NOMO-1 treated with DMSO at 0.1 percent for 48 hours (cell line): Measurements from ENCODE around the gene HSPA14.
"Not testable (repeated sequence)": the region's sequence is repeated elsewhere in the genome, so short reads cannot be mapped to it uniquely, and the experiment has no call there.

Experiments used
- DNase-seq: peaks from one replicate; lab custom pipeline; 2025; ENCODE audit not compliant: unreplicated experiment; lab: John Stamatoyannopoulos, UW

Gene HSPA14, protein sequence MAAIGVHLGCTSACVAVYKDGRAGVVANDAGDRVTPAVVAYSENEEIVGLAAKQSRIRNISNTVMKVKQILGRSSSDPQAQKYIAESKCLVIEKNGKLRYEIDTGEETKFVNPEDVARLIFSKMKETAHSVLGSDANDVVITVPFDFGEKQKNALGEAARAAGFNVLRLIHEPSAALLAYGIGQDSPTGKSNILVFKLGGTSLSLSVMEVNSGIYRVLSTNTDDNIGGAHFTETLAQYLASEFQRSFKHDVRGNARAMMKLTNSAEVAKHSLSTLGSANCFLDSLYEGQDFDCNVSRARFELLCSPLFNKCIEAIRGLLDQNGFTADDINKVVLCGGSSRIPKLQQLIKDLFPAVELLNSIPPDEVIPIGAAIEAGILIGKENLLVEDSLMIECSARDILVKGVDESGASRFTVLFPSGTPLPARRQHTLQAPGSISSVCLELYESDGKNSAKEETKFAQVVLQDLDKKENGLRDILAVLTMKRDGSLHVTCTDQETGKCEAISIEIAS

DNA sequence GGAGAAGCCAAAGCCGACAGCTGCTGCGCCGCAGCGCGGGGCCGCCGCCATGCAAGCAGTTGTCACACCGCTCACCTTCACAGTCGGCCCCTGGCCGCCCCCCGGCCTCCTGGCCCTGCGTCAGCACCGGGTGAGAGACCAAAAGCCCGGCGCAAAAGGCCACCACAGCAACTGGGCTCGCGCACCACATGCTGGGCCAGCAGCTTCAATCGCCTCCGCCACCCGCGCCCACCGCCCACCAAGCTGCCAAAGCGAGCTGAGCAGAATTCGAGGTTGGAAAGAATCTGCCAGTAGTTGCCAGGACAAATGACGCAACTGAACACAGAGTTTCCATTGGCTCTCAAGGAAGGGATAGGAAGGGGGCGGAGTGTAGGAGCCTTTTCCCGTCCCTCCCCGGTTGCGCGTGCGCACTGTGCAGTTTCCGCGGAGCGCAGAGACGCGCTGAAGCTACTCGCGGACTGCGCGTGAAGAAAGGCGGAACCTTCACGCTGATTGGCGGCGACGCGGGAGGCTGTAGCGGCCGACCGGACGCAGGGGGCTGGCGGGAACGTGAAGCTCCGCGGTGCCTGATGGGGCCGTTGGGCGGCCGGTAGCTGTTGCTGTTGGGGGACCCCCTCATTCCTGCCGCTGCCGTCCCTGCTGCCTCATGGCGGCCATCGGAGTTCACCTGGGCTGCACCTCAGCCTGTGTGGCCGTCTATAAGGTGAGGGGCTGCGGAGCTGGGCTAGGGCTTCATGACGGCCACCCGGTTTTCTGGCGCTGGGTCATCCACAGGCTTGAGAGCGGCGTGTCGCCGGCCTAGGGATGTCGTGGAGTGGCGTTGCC, at the start of gene HSPA14, which contains the start of the genes CDNF and MSANTD7:
HSPA14 (plus strand) TSS at position 550 of the 825 bp plus-strand sequence; CDS start at position 647, 97 bp downstream.
CDNF (minus strand) TSS at position 281 of the 825 bp plus-strand sequence; CDS start at position 190, 91 bp downstream.
MSANTD7 (plus strand) TSS at position 550 of the 825 bp plus-strand sequence. CDS start 3,979 bp downstream, outside the sequence.
- peak; percentile 99 for DNase-seq

DNA sequence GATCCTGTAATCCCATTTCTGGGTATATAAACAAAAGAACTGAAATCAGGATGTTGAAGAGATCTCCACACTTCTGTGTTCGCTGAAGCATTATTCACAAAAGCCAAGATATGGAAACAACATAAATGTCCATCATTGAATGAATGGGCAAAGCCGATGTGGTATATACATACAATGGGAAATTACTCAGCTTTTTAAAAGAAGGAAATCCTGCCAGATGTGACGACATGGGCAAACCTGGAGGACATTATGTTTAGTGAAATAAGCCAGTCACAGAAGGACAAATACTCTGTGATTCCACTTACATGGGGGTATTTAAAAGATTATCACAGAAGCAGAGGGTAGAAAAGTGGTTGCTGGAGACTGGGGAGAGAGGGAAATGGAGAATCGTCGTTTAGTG, 39.5 kb upstream of the HSPA14 start:
- no peak for DNase-seq

DNA sequence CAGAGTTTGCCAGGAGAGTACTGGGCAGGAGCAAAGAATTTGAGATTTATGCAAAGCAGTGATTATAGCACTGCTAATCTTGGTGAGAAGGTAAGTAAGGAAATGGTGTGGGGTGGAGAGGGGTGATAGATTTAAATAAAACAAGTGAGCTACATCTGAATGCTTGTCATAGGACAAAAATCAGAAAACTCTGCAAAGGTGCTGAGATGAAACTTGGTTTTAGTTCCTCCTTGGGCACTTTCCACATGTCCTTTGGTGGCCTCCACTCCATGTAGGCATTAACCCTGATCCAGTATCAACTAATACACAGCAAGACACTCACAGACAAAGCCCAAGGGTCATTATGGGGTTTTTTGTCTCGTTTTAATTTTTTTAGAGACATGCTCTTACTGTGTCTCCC, 37.7 kb upstream of the HSPA14 start:
- no peak for DNase-seq

DNA sequence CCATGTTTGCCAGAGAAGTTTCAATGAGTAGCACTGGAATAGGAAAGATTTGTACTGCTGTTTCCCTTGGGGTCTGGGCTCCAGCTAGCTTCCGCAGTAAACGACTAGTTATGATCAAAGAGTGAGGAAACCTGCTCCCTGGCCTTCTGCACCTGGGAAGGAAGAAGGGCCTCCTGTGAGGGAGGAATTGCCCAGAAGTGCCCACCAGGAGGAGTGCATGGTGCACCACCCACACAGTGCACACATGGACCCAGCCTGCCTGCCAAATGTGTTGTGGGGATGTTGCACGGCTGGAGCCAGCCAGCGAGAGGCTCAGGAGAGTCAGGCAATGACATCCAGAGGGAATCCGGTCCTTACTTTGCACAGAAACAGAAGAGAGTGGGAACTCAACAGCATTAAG, 36.4 kb upstream of the HSPA14 start:
- DNase-seq: no peak

DNA sequence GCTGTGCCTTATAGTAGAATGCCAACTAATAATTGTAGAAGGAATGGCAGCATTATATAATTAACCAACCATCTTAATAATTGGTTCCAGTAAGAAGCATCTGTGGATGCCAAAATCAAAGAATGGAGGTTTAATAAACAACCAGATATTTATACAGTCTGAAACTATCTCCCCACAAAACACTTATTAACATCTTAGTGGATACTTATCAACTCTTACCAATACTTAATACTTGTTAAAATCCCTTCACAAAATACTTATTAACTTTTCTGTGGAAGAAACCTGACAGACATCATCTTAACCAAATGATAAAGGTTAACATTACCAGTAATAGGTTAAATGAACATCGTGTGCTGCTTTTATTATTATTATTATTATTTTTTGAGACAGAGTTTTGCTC, 34.3 kb upstream of the HSPA14 start:
- no peak for DNase-seq

DNA sequence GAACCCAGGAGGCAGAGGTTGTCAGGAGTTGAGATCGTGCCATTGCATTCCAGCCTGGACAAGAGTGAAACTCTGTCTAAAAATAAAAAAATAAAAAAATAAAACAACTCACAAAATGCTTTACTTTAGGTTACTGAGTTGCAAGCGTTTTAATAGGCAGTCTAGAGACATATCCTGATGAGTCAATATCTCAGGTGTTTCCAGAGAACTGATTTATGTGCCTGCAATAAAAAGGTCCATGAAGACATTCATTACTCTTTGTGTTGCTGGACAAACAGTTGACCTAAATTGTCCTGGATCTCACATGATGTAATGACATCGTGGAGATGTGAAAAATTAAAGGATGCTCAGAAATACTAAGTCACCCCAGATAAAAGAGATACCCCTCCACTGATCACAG, 31.8 kb upstream of the HSPA14 start:
- DNase-seq: no peak

DNA sequence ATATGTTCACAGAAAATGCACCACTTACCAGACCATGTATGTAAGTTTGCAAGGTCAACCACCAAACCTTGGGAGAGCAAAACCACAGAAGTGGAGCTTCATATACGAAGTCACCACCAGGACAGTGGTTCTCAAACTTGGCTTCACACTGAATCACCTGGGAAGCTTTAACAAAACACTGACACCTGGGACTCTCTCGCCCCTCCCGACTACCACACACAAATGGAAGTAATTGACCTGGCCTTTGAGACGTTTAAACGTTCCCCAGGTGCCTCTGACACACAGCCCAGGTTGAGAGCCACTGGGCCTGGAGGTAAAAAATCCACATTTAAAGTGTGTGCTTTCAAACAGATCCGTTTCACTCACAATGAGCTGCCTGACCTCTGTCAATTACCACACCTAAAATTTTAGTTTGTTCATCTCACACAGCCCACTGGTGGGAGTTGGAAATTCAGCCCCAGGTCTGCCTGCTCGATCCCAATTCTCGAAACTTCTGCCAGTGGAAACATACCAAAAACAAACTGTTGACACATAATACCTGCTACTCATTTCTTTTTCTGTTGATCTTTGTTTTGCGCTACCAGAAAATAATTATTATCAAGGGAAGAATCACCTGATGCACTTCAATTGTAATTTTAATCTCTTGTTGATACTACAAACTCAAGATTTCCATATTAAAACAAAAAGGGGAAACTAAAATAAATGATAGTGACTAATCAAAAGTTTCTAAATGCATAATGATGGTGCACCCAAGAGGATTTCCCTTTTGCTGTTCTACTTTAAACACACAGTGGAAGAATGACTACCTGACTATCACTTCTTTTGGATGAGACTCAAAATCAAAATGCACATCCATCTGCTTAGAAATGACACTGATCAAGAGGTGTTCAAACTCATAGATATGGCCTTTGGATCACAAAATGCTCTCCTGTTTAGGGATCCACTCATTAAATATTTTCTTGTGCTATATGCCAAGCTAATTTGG, 26.8 kb upstream of the HSPA14 start:
- peak; percentile 10 for DNase-seq

DNA sequence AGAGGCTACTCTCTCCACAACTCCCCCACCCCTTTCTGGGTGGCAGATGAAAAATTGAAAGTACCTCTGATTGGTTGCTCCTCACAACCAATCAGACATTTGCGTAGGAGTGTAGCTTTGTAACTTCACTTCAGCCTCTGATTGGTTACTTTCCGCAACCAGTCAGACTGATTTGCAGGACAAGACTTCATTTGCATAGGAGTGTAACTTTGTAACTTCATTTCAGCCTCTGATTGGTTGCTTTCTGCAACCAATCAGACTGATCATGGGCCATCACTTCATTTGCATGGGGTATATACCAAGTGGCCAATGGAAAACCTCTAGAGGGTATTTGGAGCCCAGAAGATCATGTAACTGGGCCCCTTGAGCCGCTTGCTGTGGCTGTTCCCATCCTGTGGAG, 25.8 kb upstream of the HSPA14 start:
- DNase-seq: no peak

DNA sequence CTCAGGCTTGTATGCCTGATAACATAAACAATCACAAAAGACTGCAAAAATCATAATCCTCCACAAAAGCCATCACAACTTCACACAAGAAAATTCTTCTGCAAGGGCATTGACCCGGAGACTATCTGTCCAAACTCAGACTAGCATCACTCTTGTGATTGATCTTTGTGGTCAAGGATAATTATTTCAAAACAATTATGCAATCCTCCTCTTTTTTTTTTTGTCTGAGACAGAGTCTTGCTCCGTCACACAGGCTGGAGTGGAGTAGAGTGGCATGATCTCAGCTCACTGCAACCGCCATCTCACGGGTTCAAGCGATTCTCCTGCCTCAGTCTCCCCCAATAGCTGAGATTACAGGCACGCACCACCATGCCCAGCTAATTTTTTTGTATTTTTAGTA, 22.4 kb upstream of the HSPA14 start:
- DNase-seq: peak; percentile 81

DNA sequence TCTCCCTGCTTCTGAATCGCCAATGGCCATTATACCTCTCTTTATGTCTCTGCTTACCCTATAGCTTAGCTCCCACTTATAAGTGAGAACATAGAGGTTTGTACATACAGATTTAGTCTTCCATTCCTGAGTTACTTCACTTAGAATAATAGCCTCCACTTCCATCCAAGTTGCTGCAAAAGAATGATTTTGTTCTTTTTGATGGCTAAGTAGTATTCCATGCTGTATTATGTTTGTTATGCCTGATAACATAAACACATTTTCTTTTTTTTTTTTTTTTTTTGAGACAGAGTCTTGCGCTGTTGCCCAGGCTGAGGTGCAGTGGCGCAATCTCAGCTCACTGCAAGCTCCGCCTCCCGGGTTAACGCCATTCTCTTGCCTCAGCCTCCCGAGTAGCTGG, 21.4 kb upstream of the HSPA14 start:
- DNase-seq: not testable (repeated sequence)

DNA sequence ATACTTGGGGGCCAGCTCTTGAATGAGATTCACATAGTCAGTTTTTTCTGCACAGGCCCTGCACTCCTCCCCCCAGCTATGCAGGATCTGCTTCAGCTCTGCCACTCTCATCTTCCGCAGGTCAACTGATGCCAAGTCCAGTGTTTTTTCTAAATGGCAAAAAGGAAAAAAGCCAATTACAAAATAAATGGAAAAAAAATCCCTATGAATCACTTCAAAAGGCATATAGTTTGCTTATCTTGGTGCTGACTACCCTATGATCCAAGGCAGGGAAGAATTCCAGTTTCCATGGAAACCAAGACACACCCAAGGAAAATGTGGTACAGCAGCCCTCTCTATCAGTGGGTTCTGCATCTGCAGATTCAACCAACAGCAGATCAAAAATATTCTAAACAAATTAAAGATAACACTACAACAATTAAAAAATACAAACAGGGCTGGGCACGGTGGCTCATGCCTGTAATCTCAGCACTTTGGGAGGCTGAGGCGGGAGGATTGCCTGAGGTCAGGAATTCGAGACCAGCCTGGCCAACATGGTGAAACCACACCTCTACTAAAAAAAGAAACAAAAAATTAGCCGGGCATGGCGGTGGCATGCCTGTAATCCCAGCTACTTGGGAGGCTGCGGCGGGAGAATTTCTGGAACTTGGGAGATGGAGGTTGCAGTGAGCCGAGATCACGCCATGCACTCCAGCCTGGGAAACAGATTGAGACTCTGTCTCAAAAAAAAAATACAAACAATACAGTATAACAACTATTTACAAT, 17.9 kb upstream of the HSPA14 start:
- DNase-seq: no peak

DNA sequence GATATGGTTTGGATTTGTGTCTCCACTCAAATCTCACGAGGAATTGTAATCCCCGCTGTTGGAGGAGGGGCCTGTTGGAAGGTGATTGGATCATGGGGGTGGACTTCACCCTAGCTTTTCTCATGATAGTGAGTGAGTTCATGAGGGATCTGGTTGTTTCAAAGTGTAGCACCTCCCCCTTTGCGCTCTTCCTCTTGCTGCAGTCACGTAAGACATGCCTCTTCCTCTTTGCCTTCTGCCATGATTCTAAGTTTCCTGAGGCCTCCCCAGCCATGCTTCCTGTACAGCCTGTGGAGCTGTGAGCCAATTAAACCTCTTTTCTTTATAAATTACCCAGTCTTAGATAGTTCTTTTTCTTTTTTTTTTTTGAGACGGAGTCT, 17.3 kb upstream of the HSPA14 start:
- peak; percentile 35 for DNase-seq

DNA sequence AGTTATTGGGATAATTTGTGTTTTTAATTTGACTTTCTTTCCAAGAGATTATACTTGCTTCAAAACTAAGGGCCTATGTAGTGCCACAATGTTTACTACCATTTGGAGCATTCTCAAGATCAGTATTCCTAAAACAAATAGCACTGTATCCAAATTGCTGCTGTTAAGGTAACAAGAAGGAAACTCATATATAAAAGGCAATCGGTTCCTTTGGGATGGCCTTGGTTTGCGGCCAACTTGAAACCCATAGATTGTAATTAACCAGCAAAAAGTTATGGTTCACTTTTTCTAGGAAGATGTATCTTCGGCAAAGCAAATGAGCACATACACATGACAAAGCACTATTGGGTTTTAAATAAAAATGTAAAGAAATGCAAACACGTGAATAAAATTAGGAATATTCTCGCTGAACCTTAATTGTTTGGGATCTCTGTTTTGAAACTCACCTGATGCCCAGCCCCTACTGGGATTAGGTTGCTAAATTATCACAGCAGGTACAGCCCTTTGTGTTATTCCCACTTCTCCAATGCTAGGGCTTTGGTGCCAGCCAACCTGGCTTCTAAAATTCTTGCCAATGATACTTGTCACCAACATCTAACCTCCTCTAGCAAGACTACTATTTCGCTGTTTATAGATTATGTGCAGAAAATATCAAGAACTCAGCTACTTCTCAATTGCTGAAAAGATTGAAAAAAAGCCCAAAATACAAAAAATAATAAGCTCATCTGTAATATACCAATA, 16.3 kb upstream of the HSPA14 start:
- DNase-seq: no peak

DNA sequence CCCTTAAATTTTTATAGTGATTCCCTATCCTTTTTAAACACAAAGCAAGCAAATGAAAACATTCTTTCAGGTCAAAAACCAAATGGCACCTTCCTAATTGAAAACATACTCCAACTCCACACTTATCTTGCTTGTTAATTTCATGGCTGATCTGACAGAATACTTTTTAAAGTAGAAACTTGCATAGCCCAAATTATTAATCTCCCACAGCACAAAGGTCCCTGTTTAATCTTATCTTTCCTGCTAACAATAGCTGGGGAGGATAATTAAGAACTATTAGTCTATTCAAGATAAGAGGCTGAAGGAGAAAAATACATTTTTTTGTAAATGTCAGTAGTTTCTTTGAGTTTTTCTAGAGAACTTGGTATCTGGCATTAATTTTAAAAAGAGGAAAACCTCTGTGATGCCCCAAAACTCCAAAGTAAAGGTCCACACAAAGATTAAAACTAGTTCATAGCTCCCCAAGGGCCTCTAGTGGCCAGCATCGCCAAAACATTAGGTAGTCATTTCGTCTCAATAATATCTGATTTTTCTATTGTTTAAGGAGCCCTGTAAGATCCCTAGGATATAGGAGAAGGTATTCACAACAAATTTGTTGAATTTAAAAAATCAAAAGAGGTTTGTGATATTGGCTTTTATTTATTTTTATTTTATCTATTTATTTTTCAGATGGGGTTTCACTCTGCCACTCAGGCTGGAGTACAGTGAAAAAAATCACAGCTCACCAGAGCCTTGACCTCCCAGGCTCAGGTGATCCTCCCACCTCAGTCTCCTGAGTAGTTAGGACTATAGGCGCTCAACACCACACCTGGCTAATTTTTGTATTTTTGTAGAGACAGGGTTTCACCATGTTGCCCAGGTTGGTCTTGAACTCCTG, 15.0 kb upstream of the HSPA14 start:
- peak; percentile 78 for DNase-seq

DNA sequence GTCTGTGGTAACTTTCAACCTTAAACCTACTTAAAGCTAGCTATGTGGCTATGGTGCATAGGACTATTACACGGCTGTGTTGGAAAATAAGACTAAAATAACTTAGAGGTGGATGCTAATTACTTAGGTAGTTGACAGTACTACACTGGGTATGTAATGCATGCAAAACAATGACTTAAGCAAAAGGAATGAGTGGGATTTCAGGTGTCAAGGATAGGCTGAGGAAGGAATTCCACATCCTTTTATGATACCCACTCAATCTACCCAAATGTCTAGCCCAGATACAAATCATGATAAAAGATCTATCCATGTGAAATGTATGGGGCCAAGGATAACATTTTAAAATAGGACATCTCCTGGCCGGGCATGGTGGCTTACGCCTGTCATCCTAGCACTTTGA, 14.1 kb upstream of the HSPA14 start:
- DNase-seq: no peak

DNA sequence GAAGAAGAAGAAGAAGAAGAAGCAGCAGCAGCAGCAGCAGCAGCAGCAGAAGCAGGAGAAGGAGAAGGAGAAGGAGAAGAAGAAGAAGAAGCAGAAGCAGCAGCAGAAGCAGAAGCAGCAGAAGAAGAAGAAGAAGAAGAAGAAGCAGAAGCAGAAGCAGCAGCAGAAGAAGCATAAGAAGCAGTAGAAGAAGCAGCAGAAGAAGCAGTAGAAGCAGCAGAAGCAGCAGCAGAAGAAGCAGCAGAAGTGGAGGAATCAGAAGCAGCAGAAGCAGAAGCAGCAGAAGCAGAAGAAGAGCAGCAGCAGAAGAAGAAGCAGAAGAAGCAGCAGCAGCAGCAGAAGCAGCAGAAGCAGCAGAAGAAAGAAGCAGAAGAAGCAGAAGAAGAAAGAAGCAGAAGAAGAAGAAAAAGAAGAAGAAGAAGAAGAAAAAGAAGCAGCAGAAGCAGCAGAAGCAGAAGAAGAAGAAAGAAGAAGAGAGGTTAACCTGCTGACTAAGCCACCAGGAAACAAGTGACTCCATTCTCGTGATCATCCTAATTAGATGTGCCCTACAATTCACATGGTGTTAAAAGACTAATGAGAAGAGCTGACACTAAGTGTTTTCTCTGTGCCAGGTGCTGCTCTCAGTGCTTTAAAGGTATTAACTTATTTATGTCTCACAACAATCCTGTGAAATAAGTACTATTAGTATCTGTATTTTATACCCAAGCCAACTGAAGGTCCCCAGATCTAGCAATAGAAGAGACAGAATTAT, 11.9 kb upstream of the HSPA14 start:
- peak; percentile 76 for DNase-seq

DNA sequence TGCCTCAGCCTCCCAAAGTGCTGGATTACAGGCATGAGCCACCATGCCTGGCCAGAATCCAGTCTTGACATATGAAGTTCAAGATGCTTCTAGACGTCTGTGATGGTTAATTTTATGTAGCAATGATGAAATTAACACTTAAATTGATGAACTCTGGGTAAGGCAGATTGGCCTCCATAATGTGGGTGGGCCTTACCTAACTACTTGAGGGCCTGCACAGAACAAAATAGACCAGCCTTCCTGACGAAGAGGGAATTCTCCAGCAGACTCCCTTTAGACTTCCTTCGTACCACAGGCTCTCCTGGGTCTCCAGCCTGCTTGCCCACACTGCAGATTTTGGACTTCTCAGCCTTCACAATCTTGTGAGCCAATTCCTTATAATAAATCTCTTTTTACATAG, 5.0 kb upstream of the HSPA14 start:
- no peak for DNase-seq
